B cell (primary cell): ENCODE measurements around the gene LGSN. TPM values are rescaled to one million over a fixed set of nuclear protein-coding genes. Genes with fewer than 3 reads are reported as not detected.

Experiments used
- ATAC-seq: fragments of 200-7000 bp; cut with Tn5 transposase; one replicate; pipeline ENCODE4 v1.10.0; 2021; ENCODE audit warnings: low read depth, mild to moderate bottlenecking, moderate number of reproducible peaks, moderate library complexity
- CTCF ChIA-PET: fragments of 350-600 bp; sonication (Branson Sonifier 250); formaldehyde crosslinking; loops from one replicate; lab custom pipeline; 2021; ENCODE audit warnings: antibody characterized with exemption, inconsistent platforms; lab: Charles Lee
- POLR2A ChIA-PET: fragments of 350-600 bp; sonication (Branson Sonifier 250); formaldehyde crosslinking; loops from one replicate; lab custom pipeline; 2021; ENCODE audit warnings: antibody characterized with exemption; lab: Charles Lee
- DNase-seq: peaks from one replicate; pipeline ENCODE4 v3.0.0; 2013
- H2AFZ ChIP-seq: 2 replicates; pipeline ENCODE4 v1.6.1; 2012; ENCODE audit warnings: mild to moderate bottlenecking, low read depth, low read length; ENCODE audit not compliant: insufficient read depth, poor library complexity, severe bottlenecking
- H3K27ac ChIP-seq, 2 donors: 1 replicate in 1 of 2; 2 replicates in 1 of 2; pipeline ENCODE4 v1.5.1; 2012 to 2013; ENCODE audit warnings: low read length in 2 of 2, mild to moderate bottlenecking in 2 of 2, moderate library complexity in 1 of 2
- H3K27me3 ChIP-seq, 4 experiments: fragments of 200-600 bp in 1 of 4; sonication (generic) in 1 of 4; replicated peaks in 1 of 4; 1 replicate in 2 of 4; 2 replicates in 2 of 4; pipeline versions ENCODE4 v1.6.1 to v1.7.0; 2013 to 2016; ENCODE audit warnings: low read length in 3 of 4, mild to moderate bottlenecking in 2 of 4, mixed read lengths in 1 of 4, moderate library complexity in 1 of 4; ENCODE audit not compliant: insufficient read depth in 4 of 4, control insufficient read depth in 3 of 4; ENCODE audit errors: control extremely low read depth in 1 of 4
- H3K36me3 ChIP-seq, 2 experiments: replicated peaks in 1 of 2; 1 replicate in 1 of 2; 2 replicates in 1 of 2; pipeline versions ENCODE4 v1.6.1 to v1.7.1; 2013; ENCODE audit warnings: low read length in 1 of 2; ENCODE audit not compliant: insufficient read depth in 2 of 2, control insufficient read depth in 1 of 2; ENCODE audit errors: control extremely low read depth in 1 of 2, extremely low read depth in 1 of 2
- H3K4me1 ChIP-seq, 2 donors: fragments of 200-600 bp in 1 of 2; sonication (generic) in 1 of 2; 1 replicate in 1 of 2; 2 replicates in 1 of 2; pipeline versions ENCODE4 v1.5.1 to v1.6.1; 2013 to 2017; ENCODE audit warnings: low read length in 2 of 2; ENCODE audit not compliant: control insufficient read depth in 2 of 2, insufficient read depth in 2 of 2
- H3K4me2 ChIP-seq: replicated peaks from 2 replicates; pipeline ENCODE3; 2012; ENCODE audit warnings: mild to moderate bottlenecking, low read depth, low read length; ENCODE audit not compliant: poor library complexity, severe bottlenecking
- H3K4me3 ChIP-seq, 5 experiments: fragments of 200-600 bp in 1 of 5; sonication (generic) in 1 of 5; 1 replicate in 3 of 5; 2 replicates in 2 of 5; pipeline versions ENCODE4 v1.5.1 to v1.7.0; 2011 to 2016; ENCODE audit warnings: low read length in 4 of 5, mild to moderate bottlenecking in 4 of 5, low read depth in 2 of 5, control low read depth in 1 of 5, moderate library complexity in 1 of 5; ENCODE audit not compliant: insufficient read depth in 1 of 5; ENCODE audit errors: control extremely low read depth in 1 of 5, extremely low read depth in 1 of 5
- H3K79me2 ChIP-seq: fragments of 200-600 bp; sonication (generic); one replicate; pipeline ENCODE4 v1.6.0; 2016; ENCODE audit warnings: low read length; ENCODE audit not compliant: control insufficient read depth, insufficient read depth
- H3K9ac ChIP-seq: fragments of 200-600 bp; sonication (generic); 2 replicates; pipeline ENCODE4 v1.6.1; 2017; ENCODE audit warnings: mild to moderate bottlenecking, low read length, moderate library complexity
- H3K9me3 ChIP-seq, 3 donors: one replicate each; pipeline versions ENCODE4 v1.6.1 to v1.7.1; 2013; ENCODE audit warnings: low read length in 2 of 3; ENCODE audit not compliant: control insufficient read depth in 2 of 3, insufficient read depth in 1 of 3; ENCODE audit errors: control extremely low read depth in 1 of 3
- H4K20me1 ChIP-seq: 2 replicates; pipeline ENCODE4 v1.6.0; 2012; ENCODE audit warnings: mild to moderate bottlenecking, low read length; ENCODE audit not compliant: insufficient read depth, control insufficient read depth, poor library complexity, severe bottlenecking
- H3K27ac Mint-ChIP-seq: one replicate; pipeline ENCODE4 v1.8.0; 2021; ENCODE audit warnings: mixed read lengths
- H3K27me3 Mint-ChIP-seq: one replicate; pipeline ENCODE4 v1.8.0; 2021; ENCODE audit warnings: mixed read lengths
- H3K4me1 Mint-ChIP-seq: one replicate; pipeline ENCODE4 v1.8.0; 2021; ENCODE audit warnings: mixed read lengths
- H3K4me3 Mint-ChIP-seq: one replicate; pipeline ENCODE4 v1.8.0; 2021; ENCODE audit warnings: mixed read lengths
- H3K9me3 Mint-ChIP-seq: one replicate; pipeline ENCODE4 v1.8.0; 2022; ENCODE audit warnings: mixed read lengths; ENCODE audit not compliant: insufficient read depth
- EZH2 ChIP-seq: IDR thresholded peaks from 2 replicates; pipeline ENCODE4 v1.6.1; 2012; ENCODE audit warnings: borderline replicate concordance, low read depth, mild to moderate bottlenecking, moderate library complexity, low read length; ENCODE audit not compliant: insufficient read depth, poor library complexity, severe bottlenecking
- WGBS: methylation state at CpG from one replicate; pipeline ENCODE4 v1.1.5; 2013; ENCODE audit warnings: missing lambda C conversion rate; ENCODE audit not compliant: insufficient coverage; 5-methylcytosine and 5-hydroxymethylcytosine counted together
- intact Hi-C: fragments of 100-400 bp; cut with micrococcal nuclease; formaldehyde crosslinking; loops from one replicate; pipeline ENCODE4 v1.10.0; 2022
- polyA plus RNA-seq: library from polyadenylated mRNA; depleted of rRNA; stranded (reverse); fragments of >200 nt; gene quantifications from 2 replicates; pipeline ENCODE4 v1.2.3, GENCODE V29; 2012
- total RNA-seq, 2 donors: library from RNA; stranded (reverse); fragments of 120-200 nt in 1 of 2; gene quantifications; 1 replicate in 1 of 2; 2 replicates in 1 of 2; pipeline versions ENCODE4 v1.2.3 to v1.2.4, GENCODE V29; 2013 to 2022
- TF ChIP-seq, protein P1 (sequence below): fragments of 200-600 bp; IDR thresholded peaks from one replicate; pipeline ENCODE4 v1.8.0; 2022; ENCODE audit warnings: antibody characterized with exemption, mild to moderate bottlenecking

LGSN gene
- total and polyA plus RNA-seq, 2 donors (not counting 1 experiment from before 2014, with no cell fraction given) = not detected

DNA sequence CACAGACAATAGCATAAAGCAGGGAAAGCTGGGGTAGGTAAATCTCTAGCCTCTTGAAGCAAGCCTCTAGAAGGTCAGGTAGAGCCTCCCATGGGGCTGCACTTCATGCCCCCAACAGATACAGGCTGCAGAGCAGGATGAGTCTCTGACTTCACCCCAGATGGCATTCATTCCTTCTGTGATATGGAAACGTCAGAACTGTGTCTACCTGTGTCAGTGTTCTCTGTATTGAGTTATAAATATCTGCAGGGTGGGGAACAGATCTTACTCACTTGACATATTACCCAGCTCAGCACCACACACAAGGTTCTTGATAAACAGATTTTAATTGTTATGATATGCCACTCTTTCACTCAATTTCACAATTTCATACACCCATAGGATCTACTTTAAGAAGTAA is 2.1 kb downstream of the LGSN start:
- Mint-ChIP-seq H3K9me3 (no peaks in the 10 kb centered on the region), H3K4me1 (no peaks in the 10 kb centered on the region), H3K27me3 (peaks cover 8% of the 10 kb centered on the region), H3K27ac (no peak overlapping the region), H3K4me3 (no peak overlapping the region)
- H3K27ac ChIP-seq = no peak overlapping the region
- no peaks in the 10 kb centered on the region for H3K79me2 ChIP-seq
- H3K9me3 ChIP-seq = no peaks in the 10 kb centered on the region
- no peak overlapping the region for H3K9ac ChIP-seq
- no peaks in the 10 kb centered on the region for H3K36me3 ChIP-seq
- no peak for ATAC-seq
- no CpG with 5 or more reads among the region's 1 CpG for WGBS
- no peak overlapping the region for H3K4me3 ChIP-seq
- POLR2A ChIA-PET = no interaction called here
- H2AFZ ChIP-seq = no peak overlapping the region
- no peaks in the 10 kb centered on the region for H3K4me1 ChIP-seq
- no peaks in the 10 kb centered on the region for H4K20me1 ChIP-seq
- intact Hi-C loops = no loop called here
- no peak for DNase-seq
- TF ChIP-seq, protein P1, sequence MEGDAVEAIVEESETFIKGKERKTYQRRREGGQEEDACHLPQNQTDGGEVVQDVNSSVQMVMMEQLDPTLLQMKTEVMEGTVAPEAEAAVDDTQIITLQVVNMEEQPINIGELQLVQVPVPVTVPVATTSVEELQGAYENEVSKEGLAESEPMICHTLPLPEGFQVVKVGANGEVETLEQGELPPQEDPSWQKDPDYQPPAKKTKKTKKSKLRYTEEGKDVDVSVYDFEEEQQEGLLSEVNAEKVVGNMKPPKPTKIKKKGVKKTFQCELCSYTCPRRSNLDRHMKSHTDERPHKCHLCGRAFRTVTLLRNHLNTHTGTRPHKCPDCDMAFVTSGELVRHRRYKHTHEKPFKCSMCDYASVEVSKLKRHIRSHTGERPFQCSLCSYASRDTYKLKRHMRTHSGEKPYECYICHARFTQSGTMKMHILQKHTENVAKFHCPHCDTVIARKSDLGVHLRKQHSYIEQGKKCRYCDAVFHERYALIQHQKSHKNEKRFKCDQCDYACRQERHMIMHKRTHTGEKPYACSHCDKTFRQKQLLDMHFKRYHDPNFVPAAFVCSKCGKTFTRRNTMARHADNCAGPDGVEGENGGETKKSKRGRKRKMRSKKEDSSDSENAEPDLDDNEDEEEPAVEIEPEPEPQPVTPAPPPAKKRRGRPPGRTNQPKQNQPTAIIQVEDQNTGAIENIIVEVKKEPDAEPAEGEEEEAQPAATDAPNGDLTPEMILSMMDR = no peak
- no peak for TF ChIP-seq EZH2
- no peak overlapping the region for H3K4me2 ChIP-seq
- no peaks in the 10 kb centered on the region for H3K27me3 ChIP-seq
- CTCF ChIA-PET = interaction anchor here (0.9 kb wide), 1 partner anchor 30 kb away, joined by 3 read pairs; no protein-coding TSS in a partner anchor

DNA sequence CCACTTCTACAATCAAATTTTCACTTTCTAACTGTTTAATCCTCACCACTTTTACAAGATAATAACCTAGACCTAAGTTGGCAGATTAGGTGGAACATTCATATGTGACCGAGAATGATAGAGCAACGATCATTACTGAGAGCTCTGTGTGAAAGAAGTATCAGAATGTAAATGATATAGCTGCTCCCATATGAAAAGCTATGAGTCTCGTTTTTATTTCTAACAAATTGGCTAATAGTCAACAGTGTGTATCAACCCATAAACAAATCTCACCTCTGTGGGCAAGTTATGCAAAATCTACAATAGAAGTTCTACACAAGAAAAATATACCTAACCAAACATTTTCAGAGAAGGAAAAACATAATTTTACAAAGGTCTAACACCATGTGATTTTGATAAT is 3.7 kb downstream of the LGSN start:
- ATAC-seq (no peak), DNase-seq (no peak)
- Mint-ChIP-seq H3K27ac (no peak overlapping the region), H3K27me3 (peaks cover 10% of the 10 kb centered on the region), H3K4me3 (no peak overlapping the region), H3K4me1 (no peaks in the 10 kb centered on the region), H3K9me3 (no peaks in the 10 kb centered on the region)
- Histone ChIP-seq H3K27ac (no peak overlapping the region), H4K20me1 (no peaks in the 10 kb centered on the region), H3K36me3 (no peaks in the 10 kb centered on the region), H3K4me1 (no peaks in the 10 kb centered on the region), H3K27me3 (no peaks in the 10 kb centered on the region), H2AFZ (no peak overlapping the region), H3K4me2 (no peak overlapping the region), H3K9me3 (no peaks in the 10 kb centered on the region), H3K9ac (no peak overlapping the region), H3K79me2 (no peaks in the 10 kb centered on the region), H3K4me3 (no peak overlapping the region)
- CTCF ChIA-PET = no interaction called here
- POLR2A ChIA-PET = no interaction called here
- WGBS = no CpG with 5 or more reads among the region's 3 CpGs
- TF ChIP-seq, protein P1 = no peak
- no peak for TF ChIP-seq EZH2
- intact Hi-C loops = no loop called here
